Transverse colon (tissue), 4 donors: Measurements from ENCODE around the gene LYRM4. TPM values are rescaled to one million over a fixed set of nuclear protein-coding genes. Genes with fewer than 3 reads are reported as not detected.

Experiments used
- DNase-seq: peaks from one replicate; pipeline ENCODE4 v3.0.0-alpha.2; 2019
- H3K27ac ChIP-seq, 4 donors: fragments of 200-600 bp; sonication (generic); 2 replicates each; pipeline ENCODE4 v1.5.1; 2016 to 2018; ENCODE audit warnings: inconsistent platforms in 4 of 4
- H3K27me3 ChIP-seq: fragments of 200-600 bp; sonication (generic); 2 replicates; pipeline ENCODE4 v1.5.1; 2017; ENCODE audit warnings: inconsistent platforms
- H3K36me3 ChIP-seq, 4 donors: fragments of 200-600 bp; sonication (generic); 2 replicates each; pipeline ENCODE4 v1.5.1; 2017 to 2019; ENCODE audit warnings: inconsistent platforms in 4 of 4
- H3K4me1 ChIP-seq, 4 donors: fragments of 200-600 bp; sonication (generic); 2 replicates each; pipeline ENCODE4 v1.5.1; 2017 to 2020; ENCODE audit warnings: inconsistent platforms in 4 of 4
- H3K4me3 ChIP-seq, 4 donors: fragments of 200-600 bp; sonication (generic); 1 replicate in 1 of 4; 2 replicates in 3 of 4; pipeline versions ENCODE4 v1.5.1 to v1.6.1; 2017 to 2019; ENCODE audit warnings: inconsistent platforms in 4 of 4
- H3K9me3 ChIP-seq, 2 donors: fragments of 200-600 bp; sonication (generic); 2 replicates each; pipeline ENCODE4 v1.5.1; 2017 to 2019; ENCODE audit warnings: inconsistent platforms in 2 of 2
- CTCF ChIP-seq, 5 experiments: fragments of 200-600 bp in 3 of 5; fragments of 450-650 bp in 2 of 5; sonication (generic) in 3 of 5; IDR thresholded peaks; 1 replicate in 2 of 5; 2 replicates in 3 of 5; pipeline ENCODE4 v1.5.1; 2016 to 2017; ENCODE audit warnings: antibody characterized with exemption in 5 of 5, inconsistent platforms in 3 of 5, mild to moderate bottlenecking in 2 of 5, moderate library complexity in 1 of 5
- EP300 ChIP-seq: sonication (generic); formaldehyde crosslinking; IDR thresholded peaks from one replicate; pipeline ENCODE4 v1.6.1; 2017; ENCODE audit warnings: antibody characterized with exemption, low read depth
- POLR2A ChIP-seq: fragments of 450-650 bp; IDR thresholded peaks from one replicate; pipeline ENCODE4 v1.6.1; 2016; ENCODE audit warnings: antibody characterized with exemption, mild to moderate bottlenecking, moderate library complexity
- POLR2AphosphoS5 ChIP-seq, 3 donors: sonication (generic); formaldehyde crosslinking; IDR thresholded peaks; one replicate each; pipeline ENCODE4 v1.6.1; 2016; ENCODE audit warnings: antibody characterized with exemption in 3 of 3
- WGBS, 2 donors: methylation state at CpG; one replicate each; pipeline ENCODE4 v1.1.5; 2018; ENCODE audit warnings: low coverage in 1 of 2; 5-methylcytosine and 5-hydroxymethylcytosine counted together
- in situ Hi-C, 4 donors: fragments of 200-750 bp; cut with MboI; loops; one replicate each; pipeline versions ENCODE4 v1.15.0 to v1.15.1; 2017; ENCODE audit warnings: low sequenced_read_pairs in 3 of 4, low pct_ligation_motif_present in 1 of 4, low pct_unique_long_range_greater_than_20kb in 1 of 4
- intact Hi-C: fragments of 100-400 bp; cut with DNase I; formaldehyde crosslinking; loops from one replicate; pipeline ENCODE4 v1.15.1; 2023; ENCODE audit warnings: low total_unique reads
- total RNA-seq, 4 donors: library from RNA; depleted of rRNA; stranded (reverse); fragments of >200 nt; gene quantifications; one replicate each; pipeline ENCODE4 v1.1.0, GENCODE V29; 2016

Gene LYRM4
- total RNA-seq, 4 donors from 2014 or later, result 3.0 to 14.0 (median 6.9) TPM

GRCh38 chr6:5132731-5133130 lies 128.0 kb downstream of the LYRM4 start:
- H3K4me3 ChIP-seq, result peak overlapping the region in 1 of 4 donors; percentile 8
- intact Hi-C loops, result no loop called here
- H3K4me1 ChIP-seq, result peaks cover 0 to 13% (median 0%) of the 10 kb centered on the region in 4 donors
- H3K36me3 ChIP-seq, result no peaks in the 10 kb centered on the region
- H3K27ac ChIP-seq, result peak overlapping the region; percentile 26 to 56 (median 48)
- no peaks in the 10 kb centered on the region for H3K9me3 ChIP-seq
- TF ChIP-seq CTCF (IDR thresholded peaks at IDR 0.05) (no peak), POLR2AphosphoS5 (IDR thresholded peaks at IDR 0.05) (peak; percentile 13 to 73 (median 71))
- no peaks in the 10 kb centered on the region for H3K27me3 ChIP-seq
- 40 to 52% methylated on average over 1 to 7 of the region's 7 CpGs for WGBS, 2 donors
- DNase-seq, result peak; percentile 44
- in situ Hi-C loops, result loop anchor here in 1 of 4 donors (25.0 kb wide), 1 partner anchor 1430 kb away; no protein-coding TSS in a partner anchor

GRCh38 chr6:5130135-5130866 lies 130.4 kb downstream of the LYRM4 start:
- H3K36me3 ChIP-seq, result no peaks in the 10 kb centered on the region
- no peak for DNase-seq
- peaks cover 0 to 13% (median 0%) of the 10 kb centered on the region in 4 donors for H3K4me1 ChIP-seq
- WGBS, 2 donors, result 75 to 89% methylated on average over 1 to 9 of the region's 10 CpGs
- H3K27me3 ChIP-seq, result no peaks in the 10 kb centered on the region
- H3K27ac ChIP-seq, result no peak overlapping the region
- TF ChIP-seq EP300 (no peak), CTCF (IDR thresholded peaks at IDR 0.05) (no peak), POLR2AphosphoS5 (IDR thresholded peaks at IDR 0.05) (no peak), POLR2A (no peak)
- H3K9me3 ChIP-seq, result no peaks in the 10 kb centered on the region
- in situ Hi-C loops (loop anchor here in 1 of 4 donors (25.0 kb wide), 1 partner anchor 1432 kb away; no protein-coding TSS in a partner anchor), intact Hi-C loops (no loop called here)
- no peak overlapping the region for H3K4me3 ChIP-seq

- intact Hi-C loops (no loop called here), in situ Hi-C loops (loop anchor here in 1 of 4 donors (25.0 kb wide), 1 partner anchor 1434 kb away; no protein-coding TSS in a partner anchor)
- H3K4me3 ChIP-seq, result no peak overlapping the region
- DNase-seq, result no peak
- no peak overlapping the region for H3K27ac ChIP-seq
- no peaks in the 10 kb centered on the region for H3K36me3 ChIP-seq
- TF ChIP-seq CTCF (IDR thresholded peaks at IDR 0.05) (no peak), POLR2A (no peak)
- H3K4me1 ChIP-seq, result peaks cover 0 to 13% (median 0%) of the 10 kb centered on the region in 4 donors
- no peaks in the 10 kb centered on the region for H3K27me3 ChIP-seq
- 83% methylated on average over 1 to 4 of the region's 4 CpGs for WGBS, 2 donors
- no peaks in the 10 kb centered on the region for H3K9me3 ChIP-seq
Observed at GRCh38 chr6:5128351-5128750, 132.4 kb downstream of the LYRM4 start.

- 77 to 95% methylated on average over 7 to 8 of the region's 8 CpGs for WGBS, 2 donors
- no peaks in the 10 kb centered on the region for H3K27me3 ChIP-seq
- no peak for DNase-seq
- intact Hi-C loops, result no loop called here
- TF ChIP-seq EP300 (no peak), POLR2AphosphoS5 (IDR thresholded peaks at IDR 0.05) (no peak), CTCF (IDR thresholded peaks at IDR 0.05) (no peak), POLR2A (no peak)
- H3K27ac ChIP-seq, result no peak overlapping the region
- H3K4me1 ChIP-seq, result peaks cover 0 to 4% (median 0%) of the 10 kb centered on the region in 4 donors
- H3K9me3 ChIP-seq, result no peaks in the 10 kb centered on the region
- H3K4me3 ChIP-seq, result no peak overlapping the region
- in situ Hi-C loops, result loop anchor here in 1 of 4 donors (25.0 kb wide), 1 partner anchor 1435 kb away; no protein-coding TSS in a partner anchor
- no peaks in the 10 kb centered on the region for H3K36me3 ChIP-seq
Observed at GRCh38 chr6:5127106-5127687, 133.6 kb downstream of the LYRM4 start.
